ENCODE results near the gene FLVCR2. TPM values are rescaled to one million over a fixed set of nuclear protein-coding genes. Genes with fewer than 3 reads are reported as not detected.

Gene FLVCR2
- total RNA-seq = 0.32 and 0.46 TPM in 2 replicates

GRCh38 chr14:75578102-75578785, at the start of gene FLVCR2:
TSS of gene FLVCR2 (plus strand) at chr14:75578620. CDS start at chr14:75578973, 353 bp downstream.

GRCh38 chr14:75660630-75661498, 82.4 kb downstream of the FLVCR2 start, which contains the start of the genes ERG28 and TTLL5:
TSS of gene ERG28 (minus strand) at chr14:75660876. CDS start at chr14:75657502, 3,374 bp downstream.
TSS of gene TTLL5 (plus strand) at chr14:75661246. CDS start at chr14:75663150, 1,904 bp downstream.

Other genes with a start within 250 kb of the FLVCR2 start
- 4.5 and 18.8 TPM in 2 replicates for gene JDP2, start 150.6 kb upstream of the FLVCR2 start, total RNA-seq
- gene BATF, start 56.2 kb upstream of the FLVCR2 start, total RNA-seq = not detected in 2 replicates
- 5.2 and 7.6 TPM in 2 replicates for gene ERG28, start 82.3 kb downstream of the FLVCR2 start, total RNA-seq
- 20.5 and 21.1 TPM in 2 replicates for gene TTLL5, start 82.6 kb downstream of the FLVCR2 start, total RNA-seq